Omental fat pad (tissue), 4 donors: ENCODE measurements around the gene NXPH1. TPM values are rescaled to one million over a fixed set of nuclear protein-coding genes. Genes with fewer than 3 reads are reported as not detected.

Experiments used
- ATAC-seq: fragments of 150-250 bp; one replicate; pipeline ENCODE4 v1.9.1; 2016; ENCODE audit warnings: mild to moderate bottlenecking, moderate library complexity; ENCODE audit not compliant: low FRiP score
- DNase-seq: peaks from one replicate; pipeline ENCODE4 v3.0.0-alpha.2; 2019; ENCODE audit warnings: low spot score
- CTCF ChIP-seq, 3 donors: fragments of 450-650 bp; IDR thresholded peaks; one replicate each; pipeline ENCODE4 v1.5.1; 2016 to 2017; ENCODE audit warnings: antibody characterized with exemption in 3 of 3, mild to moderate bottlenecking in 3 of 3, moderate library complexity in 2 of 3
- total RNA-seq, 4 donors: library from RNA; depleted of rRNA; stranded (reverse); fragments of >200 nt; gene quantifications; one replicate each; pipeline ENCODE4 v1.1.0, GENCODE V29; 2016

NXPH1 gene
- total RNA-seq, 4 donors from 2014 or later, result not detected

DNA sequence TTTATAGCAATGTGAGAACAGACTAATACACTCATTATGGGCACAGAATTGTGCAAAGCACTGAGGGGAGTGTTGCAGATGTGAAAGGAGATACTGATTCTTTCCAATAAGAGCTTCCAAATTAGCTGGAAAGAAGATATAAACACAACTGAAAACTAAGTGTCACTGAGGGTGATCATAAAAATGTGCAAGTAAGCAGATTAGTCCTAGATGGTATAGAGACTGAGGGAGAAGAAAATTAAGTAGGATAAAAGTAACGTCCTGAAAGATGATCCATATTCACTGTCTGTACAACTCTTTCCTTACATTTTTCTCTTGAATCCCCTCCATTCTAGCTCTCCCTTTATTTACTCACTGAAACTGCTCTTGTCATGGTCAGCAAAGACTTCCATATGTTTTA is 11.2 kb upstream of the NXPH1 start:
- DNase-seq (no peak), ATAC-seq (no peak)
- no peak for TF ChIP-seq CTCF (IDR thresholded peaks at IDR 0.05)

DNA sequence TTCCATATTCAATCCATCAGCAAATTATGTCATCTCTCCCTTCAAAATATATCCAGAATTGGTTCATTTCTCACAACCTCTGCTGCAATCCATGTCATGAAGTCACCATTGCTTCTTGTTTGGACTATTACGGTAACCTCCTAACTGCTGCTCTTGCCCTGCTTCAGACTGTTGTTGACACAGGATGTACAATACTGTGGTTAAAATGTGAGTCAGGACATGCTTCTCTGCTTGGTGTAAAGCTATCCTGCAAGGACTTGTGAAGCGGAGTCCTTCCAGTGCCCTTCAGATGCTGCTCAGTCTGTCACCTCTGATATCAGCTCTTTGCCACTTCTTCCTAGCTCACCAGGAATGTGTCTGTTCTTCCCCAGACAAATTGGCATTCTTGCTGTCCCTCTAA is 10.4 kb upstream of the NXPH1 start:
- no peak for TF ChIP-seq CTCF (IDR thresholded peaks at IDR 0.05)
- no peak for DNase-seq
- no peak for ATAC-seq

- ATAC-seq, result no peak
- DNase-seq, result no peak
Observed at GRCh38 chr7:8425223-8425622, 8.2 kb upstream of the NXPH1 start.

DNA sequence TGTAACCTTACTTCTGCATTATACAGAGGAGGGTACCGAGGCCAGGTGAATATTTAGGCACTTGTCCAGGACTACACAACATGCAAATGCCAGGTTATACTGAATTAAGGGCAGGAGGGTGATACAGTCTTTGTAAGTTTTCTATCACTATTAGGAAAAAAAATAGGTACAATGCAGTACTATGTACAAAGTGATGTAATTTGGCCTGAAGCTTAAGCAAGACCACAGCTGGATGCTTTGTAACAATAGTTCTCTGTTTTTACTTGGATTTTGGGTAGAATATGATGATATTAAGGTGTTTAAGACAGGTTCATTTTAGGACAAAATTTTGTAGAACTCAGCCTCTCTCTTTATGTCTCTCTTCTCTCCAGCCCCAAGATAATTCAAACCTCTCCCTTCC is 2.8 kb upstream of the NXPH1 start:
- DNase-seq (no peak), ATAC-seq (no peak)
- TF ChIP-seq CTCF (IDR thresholded peaks at IDR 0.05), result no peak

More at GRCh38 chr7:8425223-8425622, 8.2 kb upstream of the NXPH1 start:
- TF ChIP-seq CTCF (IDR thresholded peaks at IDR 0.05), result no peak

DNA sequence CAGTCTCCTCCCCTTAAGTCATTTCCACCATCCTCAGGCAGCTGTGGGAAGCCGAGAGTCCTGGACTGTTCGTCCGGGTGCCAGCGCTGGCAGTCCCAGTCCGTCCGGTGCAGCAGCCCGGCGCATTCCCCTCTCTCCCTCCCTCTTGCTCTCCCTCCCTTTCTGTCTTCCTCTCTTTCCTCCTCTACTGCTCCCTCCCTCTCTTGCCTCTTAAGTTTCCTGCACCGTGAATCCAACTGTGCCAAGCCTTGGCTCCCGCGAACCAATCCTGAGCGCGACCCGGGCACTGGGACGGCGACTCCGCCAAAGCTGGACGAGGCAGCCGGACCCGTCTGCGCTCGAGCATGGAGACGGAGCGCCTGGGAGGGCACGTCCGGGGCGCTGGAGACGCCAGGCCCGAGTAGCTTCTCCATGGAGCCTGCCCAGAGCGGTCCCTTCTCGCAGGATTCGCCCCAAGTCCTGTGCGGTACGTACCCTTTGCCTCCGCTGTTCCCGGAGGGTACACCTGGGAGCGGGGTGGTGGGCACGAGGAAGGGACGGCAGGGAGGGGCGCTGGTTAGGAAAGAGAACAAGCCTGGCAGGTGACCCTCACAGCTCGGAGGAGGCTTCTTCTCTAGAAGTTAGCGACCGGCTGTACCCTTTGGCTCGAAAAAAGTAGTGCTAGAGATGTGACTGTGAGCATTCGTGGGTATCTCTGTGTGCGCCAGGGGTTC is 1.0 kb downstream of the NXPH1 start:
- DNase-seq (no peak), ATAC-seq (no peak)
- no peak for TF ChIP-seq CTCF (IDR thresholded peaks at IDR 0.05)

GRCh38 chr7:8435095-8435494 is 1.7 kb downstream of the NXPH1 start:
- TF ChIP-seq CTCF (IDR thresholded peaks at IDR 0.05), result no peak
- ATAC-seq (no peak), DNase-seq (no peak)
